Peyer's patch (tissue), 4 donors: Measurements from ENCODE around the gene EPOP.

ENCODE experiments used
- CTCF ChIP-seq, 6 experiments: fragments of 450-650 bp in 4 of 6; fragments of 200-600 bp in 2 of 6; sonication (generic) in 1 of 6; IDR thresholded peaks; one replicate each; pipeline ENCODE4 v1.5.1; 2017 to 2019; ENCODE audit warnings: antibody characterized with exemption in 6 of 6, mild to moderate bottlenecking in 3 of 6, moderate library complexity in 1 of 6
- POLR2A ChIP-seq, 2 donors: fragments of 450-650 bp; IDR thresholded peaks; one replicate each; pipeline ENCODE4 v1.5.1; 2017; ENCODE audit warnings: antibody characterized with exemption in 2 of 2, mild to moderate bottlenecking in 2 of 2, moderate library complexity in 2 of 2

- no peak for TF ChIP-seq CTCF (IDR thresholded peaks at IDR 0.05)
- TF ChIP-seq POLR2A (IDR thresholded peaks at IDR 0.05): no peak
Measured at GRCh38 chr17:38715216-38715943, 40.6 kb upstream of the EPOP start.
